ENCODE measurements around the gene SLC2A11.
"Not testable (repeated sequence)": the region's sequence is repeated elsewhere in the genome, so short reads cannot be mapped to it uniquely, and the experiment has no call there.

SLC2A11 gene

GRCh38 chr22:23910496-23911190 lies 53.0 kb downstream of the SLC2A11 start:
- no peak for DNase-seq

- peak in 1 of 2 experiments; percentile 14 for DNase-seq
These were observed 53.8 kb downstream of the SLC2A11 start for GRCh38 chr22:23911318-23911980.

- peak; percentile 12 to 13 for DNase-seq
These were observed 54.7 kb downstream of the SLC2A11 start for GRCh38 chr22:23912293-23912903.

- no peak for DNase-seq
These were observed 55.6 kb downstream of the SLC2A11 start for GRCh38 chr22:23913306-23913660.

GRCh38 chr22:23913661-23914353 lies 56.1 kb downstream of the SLC2A11 start:
- DNase-seq, result peak; percentile 100

- DNase-seq, result peak in 1 of 2 experiments; percentile 3
These were observed 57.6 kb downstream of the SLC2A11 start for GRCh38 chr22:23915290-23915689.

- not testable (repeated sequence) for DNase-seq
These were observed 62.6 kb downstream of the SLC2A11 start for GRCh38 chr22:23920267-23920611.

- not testable (repeated sequence) for DNase-seq
These were observed 64.0 kb downstream of the SLC2A11 start for GRCh38 chr22:23921586-23922201.

- DNase-seq, result no peak
These were observed 65.2 kb downstream of the SLC2A11 start for GRCh38 chr22:23922921-23923320.

GRCh38 chr22:23925020-23925606 lies 67.4 kb downstream of the SLC2A11 start:
- no peak for DNase-seq

- no peak for DNase-seq
These were observed 68.9 kb downstream of the SLC2A11 start for GRCh38 chr22:23926561-23926960.

All from activated T-cell treated with anti-CD3 and anti-CD28 coated beads, Interleukin-2, amount 50 U/mL, for 48 hours (primary cell).